ENCODE data around the gene NAP1L4.
"Not testable (repeated sequence)": the region's sequence is repeated elsewhere in the genome, so short reads cannot be mapped to it uniquely, and the experiment has no call there.

NAP1L4 gene

GRCh38 chr11:2921742-2922493 lies 70.2 kb downstream of the NAP1L4 start:
- no peak for DNase-seq (ENCODE audit: low read depth)

GRCh38 chr11:2921261-2921660 lies 70.9 kb downstream of the NAP1L4 start:
- no peak for DNase-seq (ENCODE audit: low read depth)

- DNase-seq (ENCODE audit: low read depth): no peak
Measured at GRCh38 chr11:2920343-2920742, 71.8 kb downstream of the NAP1L4 start.

- DNase-seq (ENCODE audit: low read depth): no peak
Measured at GRCh38 chr11:2919837-2920236, 72.3 kb downstream of the NAP1L4 start.

GRCh38 chr11:2919188-2919587 lies 72.9 kb downstream of the NAP1L4 start:
- DNase-seq (ENCODE audit: low read depth): no peak

- no peak for DNase-seq (ENCODE audit: low read depth)
Measured at GRCh38 chr11:2917842-2918490, 74.2 kb downstream of the NAP1L4 start.

GRCh38 chr11:2916892-2917645 lies 75.1 kb downstream of the NAP1L4 start:
- no peak for DNase-seq (ENCODE audit: low read depth)

- DNase-seq (ENCODE audit: low read depth): no peak
Measured at GRCh38 chr11:2916114-2916891, 75.8 kb downstream of the NAP1L4 start.

GRCh38 chr11:2915473-2915872 lies 76.7 kb downstream of the NAP1L4 start:
- no peak for DNase-seq (ENCODE audit: low read depth)

- no peak for DNase-seq (ENCODE audit: low read depth)
Measured at GRCh38 chr11:2914455-2915195, 77.5 kb downstream of the NAP1L4 start.

- no peak for DNase-seq (ENCODE audit: low read depth)
Measured at GRCh38 chr11:2913776-2914175, 78.4 kb downstream of the NAP1L4 start.

- no peak for DNase-seq (ENCODE audit: low read depth)
Measured at GRCh38 chr11:2913019-2913431, 79.1 kb downstream of the NAP1L4 start.

GRCh38 chr11:2912498-2912897 lies 79.6 kb downstream of the NAP1L4 start:
- no peak for DNase-seq (ENCODE audit: low read depth)

GRCh38 chr11:2911785-2912391 lies 80.2 kb downstream of the NAP1L4 start:
- no peak for DNase-seq (ENCODE audit: low read depth)

GRCh38 chr11:2911088-2911784 lies 80.9 kb downstream of the NAP1L4 start:
- no peak for DNase-seq (ENCODE audit: low read depth)

- no peak for DNase-seq (ENCODE audit: low read depth)
Measured at GRCh38 chr11:2910401-2910955, 81.7 kb downstream of the NAP1L4 start.

- DNase-seq (ENCODE audit: low read depth): no peak
Measured at GRCh38 chr11:2909133-2909902, 82.8 kb downstream of the NAP1L4 start.

- DNase-seq (ENCODE audit: low read depth): no peak
Measured at GRCh38 chr11:2908130-2908529, 84.0 kb downstream of the NAP1L4 start.

- not testable (repeated sequence) for DNase-seq (ENCODE audit: low read depth)
Measured at GRCh38 chr11:2905299-2905698, 86.8 kb downstream of the NAP1L4 start.

All from activated T-cell treated with anti-CD3 and anti-CD28 coated beads for 24 hours (primary cell).